WTC11 (cell line): ENCODE results near the gene PTPRK. TPM values are rescaled to one million over a fixed set of nuclear protein-coding genes. Genes with fewer than 3 reads are reported as not detected.

ENCODE experiments used
- ATAC-seq: fragments of 200-7000 bp; cut with Tn5 transposase; 2 replicates; pipeline ENCODE4 v1.10.0; 2021; ENCODE audit warnings: mild to moderate bottlenecking, moderate library complexity
- CTCF ChIA-PET: fragments of 300-600 bp; sonication (Branson Sonifier 250); formaldehyde crosslinking; loops from one replicate; lab custom pipeline; 2021; ENCODE audit warnings: antibody characterized with exemption; lab: Charles Lee
- POLR2A ChIA-PET: fragments of 350-600 bp; sonication (Branson Sonifier 250); formaldehyde crosslinking; loops from one replicate; lab custom pipeline; 2021; ENCODE audit warnings: antibody characterized with exemption; lab: Charles Lee
- DNase-seq: peaks from one replicate; pipeline ENCODE4 v3.0.0; 2021; ENCODE audit warnings: low spot score
- H3K27ac Mint-ChIP-seq: 2 replicates; pipeline ENCODE4 v1.8.0; 2021; ENCODE audit warnings: mixed read lengths
- H3K27me3 Mint-ChIP-seq: 2 replicates; pipeline ENCODE4 v1.8.0; 2021; ENCODE audit warnings: low read depth, mild to moderate bottlenecking, moderate library complexity, mixed read lengths
- H3K36me3 Mint-ChIP-seq: 2 replicates; pipeline ENCODE4 v1.8.0; 2021; ENCODE audit warnings: mixed read lengths
- H3K4me1 Mint-ChIP-seq: 2 replicates; pipeline ENCODE4 v1.8.0; 2022; ENCODE audit warnings: mixed read lengths
- H3K4me3 Mint-ChIP-seq: 2 replicates; pipeline ENCODE4 v1.8.0; 2021; ENCODE audit warnings: mild to moderate bottlenecking, moderate library complexity, mixed read lengths
- H3K9me3 Mint-ChIP-seq: 2 replicates; pipeline ENCODE4 v1.8.0; 2021; ENCODE audit warnings: mixed read lengths
- ARID4B ChIP-seq: sonication (generic); formaldehyde crosslinking; IDR thresholded peaks from 2 replicates; pipeline ENCODE4 v1.8.0; 2023; ENCODE audit warnings: missing genetic modification reagents, mild to moderate bottlenecking, borderline replicate concordance
- ATF6 ChIP-seq: sonication (generic); formaldehyde crosslinking; IDR thresholded peaks from 2 replicates; pipeline ENCODE4 v1.8.1; 2023; ENCODE audit warnings: mild to moderate bottlenecking, missing genetic modification reagents
- CTCF ChIP-seq: fragments of 200-600 bp; IDR thresholded peaks from 2 replicates; pipeline ENCODE4 v1.8.0; 2022; ENCODE audit warnings: antibody characterized with exemption
- ERG ChIP-seq: fragments of 250-450 bp; sonication (Bioruptor Pico); IDR thresholded peaks from 2 replicates; pipeline ENCODE4 v1.8.0; 2021; ENCODE audit warnings: mild to moderate bottlenecking
- GRHL2 ChIP-seq: fragments of 250-450 bp; sonication (Bioruptor Pico); IDR thresholded peaks from 2 replicates; pipeline ENCODE4 v1.8.0; 2022; ENCODE audit warnings: mild to moderate bottlenecking, moderate library complexity; ENCODE audit not compliant: insufficient replicate concordance, severe bottlenecking
- GTF2I ChIP-seq: fragments of 250-450 bp; sonication (Bioruptor Pico); conservative IDR thresholded peaks from 2 replicates; pipeline ENCODE4 v1.4.0; 2021; ENCODE audit warnings: mild to moderate bottlenecking
- HMGA2 ChIP-seq: fragments of 250-450 bp; sonication (Bioruptor Pico); IDR thresholded peaks from 2 replicates; pipeline ENCODE4 v1.4.0; 2021; ENCODE audit warnings: mild to moderate bottlenecking, moderate library complexity
- IRF1 ChIP-seq: sonication (generic); formaldehyde crosslinking; IDR thresholded peaks from 2 replicates; pipeline ENCODE4 v1.8.0; 2023; ENCODE audit warnings: missing genetic modification reagents
- KAT7 ChIP-seq: sonication (generic); formaldehyde crosslinking; IDR thresholded peaks from 2 replicates; pipeline ENCODE4 v1.8.1; 2023; ENCODE audit warnings: missing genetic modification reagents, mild to moderate bottlenecking, borderline replicate concordance
- NFATC4 ChIP-seq: fragments of 250-450 bp; sonication (Bioruptor Pico); IDR thresholded peaks from 2 replicates; pipeline ENCODE4 v1.9.0; 2021; ENCODE audit warnings: mild to moderate bottlenecking
- NR2C2 ChIP-seq: sonication (generic); formaldehyde crosslinking; IDR thresholded peaks from 2 replicates; pipeline ENCODE4 v1.8.0; 2022; ENCODE audit warnings: mild to moderate bottlenecking, missing genetic modification reagents
- RORB ChIP-seq: fragments of 250-450 bp; sonication (Bioruptor Pico); IDR thresholded peaks from 2 replicates; pipeline ENCODE4 v1.9.0; 2021; ENCODE audit warnings: mild to moderate bottlenecking
- SMAD4 ChIP-seq: sonication (generic); formaldehyde crosslinking; IDR thresholded peaks from 2 replicates; pipeline ENCODE4 v1.8.0; 2022; ENCODE audit warnings: mild to moderate bottlenecking, missing genetic modification reagents
- SP1 ChIP-seq: sonication (generic); formaldehyde crosslinking; conservative IDR thresholded peaks from 2 replicates; pipeline ENCODE4 v1.8.1; 2022; ENCODE audit warnings: missing genetic modification reagents
- TEAD4 ChIP-seq: sonication (generic); formaldehyde crosslinking; IDR thresholded peaks from 2 replicates; pipeline ENCODE4 v1.8.0; 2022; ENCODE audit warnings: mild to moderate bottlenecking, missing genetic modification reagents
- ZBTB43 ChIP-seq: sonication (generic); formaldehyde crosslinking; IDR thresholded peaks from 2 replicates; pipeline ENCODE4 v1.8.1; 2023; ENCODE audit warnings: mild to moderate bottlenecking, missing genetic modification reagents
- ZNF263 ChIP-seq: sonication (generic); formaldehyde crosslinking; IDR thresholded peaks from 2 replicates; pipeline ENCODE4 v1.8.1; 2022; ENCODE audit warnings: low read depth, mild to moderate bottlenecking, moderate library complexity, missing genetic modification reagents
- ZNF425 ChIP-seq: fragments of 250-450 bp; sonication (Bioruptor Pico); conservative IDR thresholded peaks from 2 replicates; pipeline ENCODE4 v1.9.0; 2021; ENCODE audit warnings: mild to moderate bottlenecking
- total RNA-seq: library from RNA; stranded (reverse); gene quantifications from 3 replicates; pipeline ENCODE4 v1.2.3, GENCODE V29; 2021

PTPRK gene
- total RNA-seq, 1 experiment from 2014 or later, result 44.8 TPM

GRCh38 chr6:128463942-128464341 is 56.5 kb downstream of the PTPRK start (continued):
- TF ChIP-seq ARID4B (no peak), KAT7 (CRISPR knock-in tag) (no peak), NR2C2 (no peak), ERG (CRISPR knock-in tag) (no peak), IRF1 (CRISPR knock-in tag) (no peak)

- Mint-ChIP-seq H3K36me3 (no peaks in the 10 kb centered on the region), H3K9me3 (no peaks in the 10 kb centered on the region), H3K27ac (no peak overlapping the region), H3K27me3 (no peaks in the 10 kb centered on the region)
- POLR2A ChIA-PET, result no interaction called here
- ATAC-seq, result no peak
- no peak for DNase-seq
- CTCF ChIA-PET, result no interaction called here
- no peak for TF ChIP-seq GRHL2 (CRISPR knock-in tag)
- TF ChIP-seq TEAD4 (CRISPR knock-in tag), result no peak
- no peak for TF ChIP-seq ATF6 (CRISPR knock-in tag)
- no peak for TF ChIP-seq HMGA2 (CRISPR knock-in tag)
- no peak for TF ChIP-seq ZNF263 (CRISPR knock-in tag)
- no peak for TF ChIP-seq RORB (CRISPR knock-in tag)
- no peak for TF ChIP-seq NFATC4 (CRISPR knock-in tag)
- TF ChIP-seq GTF2I, result no peak
- no peak for TF ChIP-seq ZNF425 (CRISPR knock-in tag)
- no peak for TF ChIP-seq SMAD4 (CRISPR knock-in tag)
- TF ChIP-seq ZBTB43 (CRISPR knock-in tag), result no peak
- TF ChIP-seq CTCF, result no peak
- TF ChIP-seq SP1 (CRISPR knock-in tag), result no peak
- TF ChIP-seq, all 79 proteins: peak for 0
- no peaks in the 10 kb centered on the region for H3K4me1 Mint-ChIP-seq
- H3K4me3 Mint-ChIP-seq, result no peak overlapping the region
Measured at GRCh38 chr6:128461501-128461900, 58.9 kb downstream of the PTPRK start.
